Gastroesophageal sphincter (tissue), 3 donors: ENCODE results near the gene YWHAQ.

Source experiments
- POLR2A ChIP-seq, 2 donors: fragments of 450-650 bp; IDR thresholded peaks; one replicate each; pipeline ENCODE4 v1.6.1; 2017; ENCODE audit warnings: antibody characterized with exemption in 2 of 2, mild to moderate bottlenecking in 2 of 2, moderate library complexity in 1 of 2
- POLR2AphosphoS5 ChIP-seq: sonication (generic); formaldehyde crosslinking; IDR thresholded peaks from one replicate; pipeline ENCODE4 v1.6.1; 2017; ENCODE audit warnings: antibody characterized with exemption
- TF ChIP-seq, protein P1 (sequence below), 4 experiments: fragments of 200-600 bp in 2 of 4; fragments of 450-650 bp in 2 of 4; sonication (generic) in 1 of 4; IDR thresholded peaks; one replicate each; pipeline ENCODE4 v1.5.1; 2017 to 2019; ENCODE audit warnings: antibody characterized with exemption in 4 of 4, mild to moderate bottlenecking in 2 of 4, moderate library complexity in 2 of 4

DNA sequence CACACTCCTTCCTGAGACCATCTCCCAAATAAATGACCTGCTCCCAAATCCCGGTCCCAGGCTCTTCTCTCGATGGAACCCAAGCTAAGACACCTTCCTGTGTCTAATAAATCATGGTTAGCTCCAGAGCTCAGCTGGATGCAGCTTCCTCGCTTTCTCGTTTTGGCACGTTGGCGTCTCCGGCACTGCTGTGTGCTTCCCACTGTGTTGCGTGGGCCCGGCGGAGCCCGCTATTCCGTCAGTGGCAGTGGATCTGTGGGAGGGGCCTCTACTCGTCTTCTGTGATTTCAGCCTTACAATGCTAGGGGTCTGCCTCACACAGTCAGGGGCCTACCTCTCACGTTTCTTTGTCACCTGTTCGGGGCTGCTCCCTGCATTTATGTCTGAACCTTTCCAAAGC, 29.4 kb upstream of the YWHAQ start:
- no peak for TF ChIP-seq POLR2A (IDR thresholded peaks at IDR 0.05)
- TF ChIP-seq, protein P1, sequence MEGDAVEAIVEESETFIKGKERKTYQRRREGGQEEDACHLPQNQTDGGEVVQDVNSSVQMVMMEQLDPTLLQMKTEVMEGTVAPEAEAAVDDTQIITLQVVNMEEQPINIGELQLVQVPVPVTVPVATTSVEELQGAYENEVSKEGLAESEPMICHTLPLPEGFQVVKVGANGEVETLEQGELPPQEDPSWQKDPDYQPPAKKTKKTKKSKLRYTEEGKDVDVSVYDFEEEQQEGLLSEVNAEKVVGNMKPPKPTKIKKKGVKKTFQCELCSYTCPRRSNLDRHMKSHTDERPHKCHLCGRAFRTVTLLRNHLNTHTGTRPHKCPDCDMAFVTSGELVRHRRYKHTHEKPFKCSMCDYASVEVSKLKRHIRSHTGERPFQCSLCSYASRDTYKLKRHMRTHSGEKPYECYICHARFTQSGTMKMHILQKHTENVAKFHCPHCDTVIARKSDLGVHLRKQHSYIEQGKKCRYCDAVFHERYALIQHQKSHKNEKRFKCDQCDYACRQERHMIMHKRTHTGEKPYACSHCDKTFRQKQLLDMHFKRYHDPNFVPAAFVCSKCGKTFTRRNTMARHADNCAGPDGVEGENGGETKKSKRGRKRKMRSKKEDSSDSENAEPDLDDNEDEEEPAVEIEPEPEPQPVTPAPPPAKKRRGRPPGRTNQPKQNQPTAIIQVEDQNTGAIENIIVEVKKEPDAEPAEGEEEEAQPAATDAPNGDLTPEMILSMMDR (IDR thresholded peaks at IDR 0.05) = no peak
- no peak for TF ChIP-seq POLR2AphosphoS5
